Mucosa of rectum (tissue), 2 donors: Measurements from ENCODE around the gene ELF3.

ENCODE experiments used
- H3K27ac ChIP-seq, 2 donors: one replicate each; pipeline ENCODE4 v1.7.0; 2013; ENCODE audit warnings: inconsistent platforms in 2 of 2, low read depth in 2 of 2, low read length in 2 of 2
- H3K27me3 ChIP-seq, 2 donors: one replicate each; pipeline ENCODE4 v1.7.0; 2013; ENCODE audit warnings: low read length in 2 of 2; ENCODE audit not compliant: control insufficient read depth in 2 of 2, insufficient read depth in 2 of 2
- H3K36me3 ChIP-seq, 2 donors: one replicate each; pipeline ENCODE4 v1.7.0; 2013; ENCODE audit warnings: low read length in 2 of 2; ENCODE audit not compliant: control insufficient read depth in 2 of 2, insufficient read depth in 2 of 2
- H3K4me1 ChIP-seq, 2 donors: one replicate each; pipeline ENCODE4 v1.7.0; 2013; ENCODE audit warnings: low read length in 2 of 2, mild to moderate bottlenecking in 1 of 2; ENCODE audit not compliant: control insufficient read depth in 2 of 2, insufficient read depth in 2 of 2
- H3K4me3 ChIP-seq, 2 donors: one replicate each; pipeline ENCODE4 v1.7.0; 2013; ENCODE audit warnings: low read length in 2 of 2
- H3K9ac ChIP-seq, 2 donors: one replicate each; pipeline ENCODE4 v1.7.0; 2013; ENCODE audit warnings: low read length in 2 of 2, low read depth in 1 of 2, mild to moderate bottlenecking in 1 of 2
- H3K9me3 ChIP-seq, 2 donors: one replicate each; pipeline ENCODE4 v1.7.0; 2013; ENCODE audit warnings: low read length in 2 of 2; ENCODE audit not compliant: control insufficient read depth in 2 of 2
- donor health status: healthy.
- donor health status: Normal muscosa, but diverticular disease.

The ELF3 gene

GRCh38 chr1:202007805-202008489 lies 2.4 kb upstream of the ELF3 start:
- Histone ChIP-seq H3K27ac (peak overlapping the region; percentile 87 to 90), H3K9ac (peak overlapping the region; percentile 53 to 66), H3K36me3 (peaks cover 43 to 60% of the 10 kb centered on the region in 2 donors)

GRCh38 chr1:202009326-202010179 lies 834 bp upstream of the ELF3 start:
- Histone ChIP-seq H3K27ac (peak overlapping the region; percentile 87 to 90), H3K4me3 (peak overlapping the region; percentile 59 to 90), H3K9me3 (no peaks in the 10 kb centered on the region), H3K27me3 (no peaks in the 10 kb centered on the region), H3K4me1 (peaks cover 20% of the 10 kb centered on the region in 2 donors), H3K9ac (peak overlapping the region; percentile 64 to 72), H3K36me3 (peaks cover 43 to 57% of the 10 kb centered on the region in 2 donors)

More at GRCh38 chr1:202007805-202008489, 2.4 kb upstream of the ELF3 start:
- H3K4me1 ChIP-seq, result peaks cover 20% of the 10 kb centered on the region in 2 donors
- no peaks in the 10 kb centered on the region for H3K9me3 ChIP-seq
- H3K27me3 ChIP-seq, result no peaks in the 10 kb centered on the region
- H3K4me3 ChIP-seq, result peak overlapping the region; percentile 31 to 54

DNA sequence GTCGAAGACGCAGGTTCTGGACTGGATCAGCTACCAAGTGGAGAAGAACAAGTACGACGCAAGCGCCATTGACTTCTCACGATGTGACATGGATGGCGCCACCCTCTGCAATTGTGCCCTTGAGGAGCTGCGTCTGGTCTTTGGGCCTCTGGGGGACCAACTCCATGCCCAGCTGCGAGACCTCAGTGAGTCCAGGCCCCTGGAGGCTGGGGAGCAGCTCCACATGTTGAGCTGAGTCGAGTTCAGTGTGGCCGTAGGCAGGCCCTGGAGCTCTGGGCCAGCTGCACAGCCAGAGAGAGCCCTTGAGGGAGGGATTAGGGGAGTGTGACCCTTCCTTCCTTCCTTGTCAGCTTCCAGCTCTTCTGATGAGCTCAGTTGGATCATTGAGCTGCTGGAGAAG lies 1.6 kb downstream of the ELF3 start:
- H3K27ac ChIP-seq, result peak overlapping the region; percentile 99 to 100

DNA sequence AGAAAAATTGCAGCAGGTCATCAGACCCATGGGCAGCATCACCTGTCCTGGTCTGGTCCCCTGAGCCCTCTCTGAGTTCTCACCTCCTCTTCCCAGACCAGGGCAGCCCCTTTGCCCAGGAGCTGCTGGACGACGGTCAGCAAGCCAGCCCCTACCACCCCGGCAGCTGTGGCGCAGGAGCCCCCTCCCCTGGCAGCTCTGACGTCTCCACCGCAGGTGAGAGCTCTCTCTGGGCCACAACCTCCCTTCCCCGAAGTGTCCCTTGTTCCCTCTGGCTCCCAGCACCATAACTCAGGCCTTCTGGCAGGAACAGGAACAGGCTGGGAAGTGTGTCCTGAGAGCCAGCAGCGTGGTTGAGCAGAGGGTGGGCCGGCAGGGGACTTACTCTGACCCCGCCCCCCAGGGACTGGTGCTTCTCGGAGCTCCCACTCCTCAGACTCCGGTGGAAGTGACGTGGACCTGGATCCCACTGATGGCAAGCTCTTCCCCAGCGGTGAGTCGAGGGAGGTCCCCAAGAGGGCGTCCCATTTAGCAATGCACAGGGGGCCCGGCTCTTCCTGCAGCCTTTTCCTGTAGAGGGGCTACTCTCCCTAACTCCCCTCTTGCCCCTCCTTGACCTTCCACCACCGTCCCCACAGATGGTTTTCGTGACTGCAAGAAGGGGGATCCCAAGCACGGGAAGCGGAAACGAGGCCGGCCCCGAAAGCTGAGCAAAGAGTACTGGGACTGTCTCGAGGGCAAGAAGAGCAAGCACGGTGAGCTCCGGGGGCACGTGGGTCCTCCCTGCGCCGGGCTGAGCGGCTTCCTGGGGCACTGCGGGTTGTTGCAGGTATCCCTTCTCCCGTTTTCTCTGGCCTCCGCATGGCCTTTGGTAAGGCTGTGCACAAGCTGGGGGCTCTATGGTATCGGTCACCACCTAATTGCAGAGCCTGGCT lies 2.4 kb downstream of the ELF3 start:
- peaks cover 50 to 56% of the 10 kb centered on the region in 2 donors for H3K36me3 ChIP-seq
- H3K27me3 ChIP-seq, result no peaks in the 10 kb centered on the region
- H3K4me3 ChIP-seq, result peak overlapping the region; percentile 90 to 94
- peaks cover 15 to 39% of the 10 kb centered on the region in 2 donors for H3K4me1 ChIP-seq
- H3K9me3 ChIP-seq, result no peaks in the 10 kb centered on the region
- H3K9ac ChIP-seq, result peak overlapping the region; percentile 99 to 100
- H3K27ac ChIP-seq, result peak overlapping the region; percentile 99 to 100

More for the DNA sequence above, 1.6 kb downstream of the ELF3 start:
- Histone ChIP-seq H3K4me3 (peak overlapping the region; percentile 90 to 94), H3K9me3 (no peaks in the 10 kb centered on the region), H3K4me1 (peaks cover 23 to 40% of the 10 kb centered on the region in 2 donors), H3K36me3 (peaks cover 56% of the 10 kb centered on the region in 2 donors), H3K9ac (peak overlapping the region; percentile 99 to 100), H3K27me3 (no peaks in the 10 kb centered on the region)

GRCh38 chr1:202013603-202014002 lies 3.2 kb downstream of the ELF3 start:
- peak overlapping the region; percentile 90 to 94 for H3K4me3 ChIP-seq
- H3K9me3 ChIP-seq, result no peaks in the 10 kb centered on the region
- H3K9ac ChIP-seq, result peak overlapping the region; percentile 99 to 100
- H3K27me3 ChIP-seq, result no peaks in the 10 kb centered on the region
- peaks cover 14 to 41% of the 10 kb centered on the region in 2 donors for H3K4me1 ChIP-seq
- peaks cover 50 to 56% of the 10 kb centered on the region in 2 donors for H3K36me3 ChIP-seq
- H3K27ac ChIP-seq, result peak overlapping the region; percentile 99 to 100

DNA sequence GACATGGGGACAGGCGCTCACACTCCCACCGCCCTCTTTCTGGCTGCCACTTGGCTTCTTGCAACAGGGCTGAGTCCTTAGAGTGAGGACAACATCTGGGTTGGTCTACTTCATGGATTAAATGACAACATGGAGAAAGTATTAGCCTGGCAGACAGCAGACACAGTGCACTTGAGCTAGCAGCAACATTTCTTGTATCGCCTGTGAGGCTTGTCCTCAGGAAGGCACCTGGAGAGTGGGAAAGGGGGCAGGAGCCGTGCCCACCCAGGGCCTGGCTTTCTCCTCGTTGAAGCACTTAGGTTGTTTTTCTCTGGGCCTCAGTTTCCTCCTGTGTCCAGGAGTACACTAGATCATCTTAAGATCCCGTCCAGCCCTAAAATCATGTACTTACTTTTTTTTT lies 3.7 kb downstream of the ELF3 start:
- Histone ChIP-seq H3K9ac (peak overlapping the region; percentile 99 to 100), H3K27ac (peak overlapping the region; percentile 99 to 100), H3K9me3 (no peaks in the 10 kb centered on the region), H3K27me3 (no peaks in the 10 kb centered on the region), H3K4me3 (peak overlapping the region; percentile 90 to 94), H3K4me1 (peaks cover 18 to 44% of the 10 kb centered on the region in 2 donors), H3K36me3 (peaks cover 50 to 56% of the 10 kb centered on the region in 2 donors)

GRCh38 chr1:202014915-202015661 lies 4.7 kb downstream of the ELF3 start:
- Histone ChIP-seq H3K27ac (peak overlapping the region; percentile 99 to 100), H3K36me3 (peaks cover 50 to 56% of the 10 kb centered on the region in 2 donors), H3K27me3 (no peaks in the 10 kb centered on the region), H3K9ac (peak overlapping the region; percentile 60 to 99), H3K4me3 (peak overlapping the region; percentile 66 to 94), H3K9me3 (no peaks in the 10 kb centered on the region), H3K4me1 (peaks cover 19 to 43% of the 10 kb centered on the region in 2 donors)

- Histone ChIP-seq H3K4me1 (peaks cover 18 to 42% of the 10 kb centered on the region in 2 donors), H3K27ac (peak overlapping the region; percentile 99 to 100), H3K27me3 (no peaks in the 10 kb centered on the region), H3K4me3 (peak overlapping the region; percentile 66 to 94), H3K9ac (peak overlapping the region; percentile 60 to 99), H3K36me3 (peaks cover 49 to 56% of the 10 kb centered on the region in 2 donors), H3K9me3 (no peaks in the 10 kb centered on the region)
Observed at GRCh38 chr1:202015662-202015937, 5.2 kb downstream of the ELF3 start.
